Neural cell (in vitro differentiated cells): ENCODE measurements around the gene SCFD1. TPM values are rescaled to one million over a fixed set of nuclear protein-coding genes. Genes with fewer than 3 reads are reported as not detected.

Experiments
- H2AFZ ChIP-seq: fragments of 200-600, 300-800 bp; sonication (generic), shearing (Covaris generic); 2 replicates; pipeline ENCODE4 v1.6.0; 2014; ENCODE audit warnings: low read depth, mild to moderate bottlenecking, antibody characterized with exemption, low read length, moderate library complexity
- H3F3A ChIP-seq: fragments of 200-600 bp; shearing (Covaris generic); 2 replicates; pipeline ENCODE4 v1.6.1; 2016; ENCODE audit warnings: mild to moderate bottlenecking, moderate library complexity, mixed read lengths, antibody characterized with exemption, low read length; ENCODE audit not compliant: insufficient read depth, poor library complexity, severe bottlenecking
- H3K27ac ChIP-seq: fragments of 200-600, 300-800 bp; sonication (generic), shearing (Covaris generic); 2 replicates; pipeline ENCODE4 v1.5.1; 2014; ENCODE audit warnings: mild to moderate bottlenecking, low read length, moderate library complexity
- H3K27me3 ChIP-seq: fragments of 300-800, 200-600 bp; sonication (generic), shearing (Covaris generic); 2 replicates; pipeline ENCODE4 v1.6.0; 2014; ENCODE audit warnings: mild to moderate bottlenecking, low read depth, low read length, moderate library complexity; ENCODE audit not compliant: insufficient read depth
- H3K36me3 ChIP-seq: fragments of 300-800, 200-600 bp; sonication (generic), shearing (Covaris generic); 2 replicates; pipeline ENCODE4 v1.5.1; 2014; ENCODE audit warnings: mild to moderate bottlenecking, antibody characterized with exemption, low read length, moderate library complexity; ENCODE audit not compliant: insufficient read depth
- H3K4me2 ChIP-seq: fragments of 300-800, 200-600 bp; sonication (generic), shearing (Covaris generic); 2 replicates; pipeline ENCODE4 v1.6.0; 2014; ENCODE audit warnings: mild to moderate bottlenecking, low read length
- H3K4me3 ChIP-seq: fragments of 300-800, 200-600 bp; sonication (generic), shearing (Covaris generic); 2 replicates; pipeline ENCODE4 v1.5.1; 2014; ENCODE audit warnings: mild to moderate bottlenecking, low read length, moderate library complexity
- H3K79me2 ChIP-seq: fragments of 200-600 bp; shearing (Covaris generic); replicated peaks from 2 replicates; pipeline ENCODE4 v1.6.0; 2014; ENCODE audit warnings: mild to moderate bottlenecking, low read length, moderate library complexity; ENCODE audit not compliant: insufficient read depth
- H3K9ac ChIP-seq: fragments of 300-800, 200-600 bp; sonication (generic), shearing (Covaris generic); 2 replicates; pipeline ENCODE4 v1.6.1; 2016; ENCODE audit warnings: mild to moderate bottlenecking, low read length, mixed read lengths
- H3K9me2 ChIP-seq: fragments of 200-600 bp; shearing (Covaris generic); 2 replicates; pipeline ENCODE4 v1.6.1; 2016; ENCODE audit warnings: mild to moderate bottlenecking, low read length, mixed read lengths; ENCODE audit not compliant: insufficient read depth
- H3K9me3 ChIP-seq: fragments of 200-600, 300-800 bp; sonication (generic), shearing (Covaris generic); 2 replicates; pipeline ENCODE4 v1.6.1; 2016; ENCODE audit warnings: mild to moderate bottlenecking, mixed run types, low read length, moderate library complexity, mixed read lengths
- H4K20me1 ChIP-seq: fragments of 200-600 bp; shearing (Covaris generic); 2 replicates; pipeline ENCODE4 v1.6.1; 2016; ENCODE audit warnings: mild to moderate bottlenecking, mixed run types; ENCODE audit not compliant: insufficient read depth
- CTCF ChIP-seq: fragments of 450-650 bp; IDR thresholded peaks from 2 replicates; pipeline ENCODE4 v1.5.1; 2014; ENCODE audit warnings: antibody characterized with exemption, mild to moderate bottlenecking, moderate library complexity; ENCODE audit not compliant: poor library complexity, severe bottlenecking
- EP300 ChIP-seq: fragments of 450-650 bp; conservative IDR thresholded peaks from 2 replicates; pipeline ENCODE4 v1.6.1; 2014; ENCODE audit warnings: antibody characterized with exemption, mild to moderate bottlenecking, moderate library complexity; ENCODE audit not compliant: poor library complexity, severe bottlenecking
- EZH2 ChIP-seq: fragments of 200-600, 300-800 bp; shearing (Covaris generic), sonication (generic); IDR thresholded peaks from 2 replicates; pipeline ENCODE4 v1.6.1; 2014; ENCODE audit warnings: antibody characterized with exemption, low read length, borderline replicate concordance, mild to moderate bottlenecking; ENCODE audit not compliant: insufficient read depth, poor library complexity, severe bottlenecking
- MXI1 ChIP-seq: fragments of 450-650 bp; conservative IDR thresholded peaks from 2 replicates; pipeline ENCODE4 v1.6.1; 2014; ENCODE audit warnings: antibody characterized with exemption, mild to moderate bottlenecking; ENCODE audit not compliant: poor library complexity, severe bottlenecking
- POLR2AphosphoS5 ChIP-seq: IDR thresholded peaks from 2 replicates; pipeline ENCODE4 v1.6.1; 2012
- RAD21 ChIP-seq: fragments of 450-650 bp; conservative IDR thresholded peaks from 2 replicates; pipeline ENCODE4 v1.6.1; 2014; ENCODE audit warnings: antibody characterized with exemption, mild to moderate bottlenecking, moderate library complexity
- REST ChIP-seq: IDR thresholded peaks from 2 replicates; pipeline ENCODE4 v1.6.1; 2012; ENCODE audit warnings: borderline replicate concordance
- SMC3 ChIP-seq: fragments of 450-650 bp; conservative IDR thresholded peaks from 2 replicates; pipeline ENCODE4 v1.6.1; 2014; ENCODE audit warnings: antibody characterized with exemption, mild to moderate bottlenecking, moderate library complexity; ENCODE audit not compliant: poor library complexity
- TAF1 ChIP-seq: IDR thresholded peaks from 2 replicates; pipeline ENCODE4 v1.6.1; 2012; ENCODE audit warnings: low read depth
- polyA minus RNA-seq: library from RNA; depleted of rRNA, polyadenylated mRNA; stranded (reverse); fragments of >200 nt; gene quantifications from 2 replicates; pipeline ENCODE4 v1.2.3, GENCODE V29; 2014
- polyA plus RNA-seq: library from polyadenylated mRNA; depleted of rRNA; stranded (reverse); fragments of >200 nt; gene quantifications from 2 replicates; pipeline ENCODE4 v1.2.3, GENCODE V29; 2014

SCFD1 gene
- polyA plus RNA-seq = 99.4 and 122 TPM in 2 replicates
- polyA minus RNA-seq = 142 and 164 TPM in 2 replicates

- peak within 1 kb of the TSS; percentile 83 for H2AFZ ChIP-seq
- H4K20me1 ChIP-seq = no peaks in the 10 kb centered on the region
- peak within 1 kb of the TSS; percentile 81 for H3K4me2 ChIP-seq
- H3K9ac ChIP-seq = peak within 1 kb of the TSS; percentile 89
- H3K4me3 ChIP-seq = peak within 1 kb of the TSS; percentile 87
- H3K27me3 ChIP-seq = no peaks in the 10 kb centered on the region
- no peaks in the 10 kb centered on the region for H3K9me3 ChIP-seq
- TF ChIP-seq TAF1 (peak; percentile 99), RAD21 (peak; percentile 45), REST (peak; percentile 83), POLR2AphosphoS5 (peak; percentile 98), MXI1 (peak; percentile 89), EZH2 (no peak), CTCF (no peak), EP300 (peak; percentile 76), SMC3 (peak; percentile 44)
- peak within 1 kb of the TSS; percentile 94 for H3K27ac ChIP-seq
- no peaks in the 10 kb centered on the region for H3K9me2 ChIP-seq
- H3F3A ChIP-seq = no peaks in the 10 kb centered on the region
- H3K79me2 ChIP-seq = peaks cover 48% of the 10 kb centered on the region
- H3K36me3 ChIP-seq = no peaks in the 10 kb centered on the region
Measured at GRCh38 chr14:30621940-30622830, at the start of gene SCFD1. SCFD1 (plus strand) TSS chr14:30622319; CDS start chr14:30622339, 20 bp downstream.

DNA sequence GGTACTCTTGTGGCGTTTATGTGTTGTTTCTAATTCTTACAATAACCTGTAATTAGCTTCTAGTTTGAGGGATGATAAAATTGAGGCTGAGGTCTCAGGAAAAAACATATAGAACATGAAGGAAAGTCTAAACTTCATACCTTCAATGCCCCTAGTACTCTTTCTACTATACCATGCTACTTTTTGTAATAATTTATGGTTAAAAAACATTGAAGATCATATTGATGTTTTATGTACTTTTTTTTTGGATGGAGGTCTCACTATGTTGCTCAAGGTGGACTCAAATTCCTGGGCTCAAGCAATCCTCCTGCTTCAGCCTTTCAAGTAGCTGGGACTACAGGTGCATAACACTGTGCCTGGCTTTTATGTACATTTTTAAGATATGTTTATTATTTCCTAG is 49.3 kb upstream of the SCFD1 start:
- H3K9me2 ChIP-seq = no peaks in the 10 kb centered on the region
- no peaks in the 10 kb centered on the region for H3K9me3 ChIP-seq
- no peak overlapping the region for H3K27ac ChIP-seq
- no peak overlapping the region for H3K4me2 ChIP-seq
- no peaks in the 10 kb centered on the region for H4K20me1 ChIP-seq
- peaks cover 72% of the 10 kb centered on the region for H3K79me2 ChIP-seq
- no peaks in the 10 kb centered on the region for H3K27me3 ChIP-seq
- H3K9ac ChIP-seq = no peak overlapping the region
- H2AFZ ChIP-seq = no peak overlapping the region
- H3F3A ChIP-seq = no peaks in the 10 kb centered on the region
- H3K36me3 ChIP-seq = no peaks in the 10 kb centered on the region
- TF ChIP-seq CTCF (no peak), EP300 (no peak), TAF1 (no peak), REST (no peak), EZH2 (no peak), SMC3 (no peak), RAD21 (no peak), POLR2AphosphoS5 (no peak), MXI1 (no peak)
- H3K4me3 ChIP-seq = no peak overlapping the region
